ENCODE measurements around the gene NDUFS7.

Gene NDUFS7

DNA sequence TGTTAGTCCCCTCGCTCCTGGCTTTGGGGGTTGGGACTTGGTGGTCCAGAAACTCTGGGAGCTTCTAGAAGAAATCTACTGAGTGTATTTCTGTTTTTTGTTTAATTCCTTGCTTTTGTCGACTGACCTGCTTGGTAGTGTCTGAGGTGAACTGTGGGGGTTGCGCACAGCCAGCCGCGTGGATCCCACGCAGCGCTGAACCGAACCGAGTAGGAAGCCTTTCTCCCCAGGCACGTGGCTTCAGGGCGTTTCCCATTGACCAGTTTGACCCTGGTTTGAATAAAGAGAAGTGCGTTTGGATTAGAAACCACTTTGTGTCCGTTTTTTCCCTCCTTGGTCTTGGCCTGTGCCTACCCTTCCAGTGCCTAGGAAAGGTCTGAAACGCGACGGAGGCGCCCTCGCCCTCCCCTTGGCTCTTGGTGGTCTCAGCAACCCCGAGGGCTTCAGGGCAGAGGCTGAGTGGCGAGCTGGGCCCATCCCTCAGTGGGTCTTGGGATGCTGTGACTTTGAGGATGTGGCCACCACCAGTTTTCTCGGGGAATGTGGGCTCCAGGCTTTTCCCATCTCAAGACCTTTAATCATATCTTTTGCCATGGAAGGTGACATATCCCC lies 51.8 kb downstream of the NDUFS7 start:
- no peak for TF ChIP-seq ZFX (IDR thresholded peaks at IDR 0.05)
- TF ChIP-seq, protein P1, sequence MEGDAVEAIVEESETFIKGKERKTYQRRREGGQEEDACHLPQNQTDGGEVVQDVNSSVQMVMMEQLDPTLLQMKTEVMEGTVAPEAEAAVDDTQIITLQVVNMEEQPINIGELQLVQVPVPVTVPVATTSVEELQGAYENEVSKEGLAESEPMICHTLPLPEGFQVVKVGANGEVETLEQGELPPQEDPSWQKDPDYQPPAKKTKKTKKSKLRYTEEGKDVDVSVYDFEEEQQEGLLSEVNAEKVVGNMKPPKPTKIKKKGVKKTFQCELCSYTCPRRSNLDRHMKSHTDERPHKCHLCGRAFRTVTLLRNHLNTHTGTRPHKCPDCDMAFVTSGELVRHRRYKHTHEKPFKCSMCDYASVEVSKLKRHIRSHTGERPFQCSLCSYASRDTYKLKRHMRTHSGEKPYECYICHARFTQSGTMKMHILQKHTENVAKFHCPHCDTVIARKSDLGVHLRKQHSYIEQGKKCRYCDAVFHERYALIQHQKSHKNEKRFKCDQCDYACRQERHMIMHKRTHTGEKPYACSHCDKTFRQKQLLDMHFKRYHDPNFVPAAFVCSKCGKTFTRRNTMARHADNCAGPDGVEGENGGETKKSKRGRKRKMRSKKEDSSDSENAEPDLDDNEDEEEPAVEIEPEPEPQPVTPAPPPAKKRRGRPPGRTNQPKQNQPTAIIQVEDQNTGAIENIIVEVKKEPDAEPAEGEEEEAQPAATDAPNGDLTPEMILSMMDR (conservative IDR thresholded peaks at IDR 0.05) = no peak

DNA sequence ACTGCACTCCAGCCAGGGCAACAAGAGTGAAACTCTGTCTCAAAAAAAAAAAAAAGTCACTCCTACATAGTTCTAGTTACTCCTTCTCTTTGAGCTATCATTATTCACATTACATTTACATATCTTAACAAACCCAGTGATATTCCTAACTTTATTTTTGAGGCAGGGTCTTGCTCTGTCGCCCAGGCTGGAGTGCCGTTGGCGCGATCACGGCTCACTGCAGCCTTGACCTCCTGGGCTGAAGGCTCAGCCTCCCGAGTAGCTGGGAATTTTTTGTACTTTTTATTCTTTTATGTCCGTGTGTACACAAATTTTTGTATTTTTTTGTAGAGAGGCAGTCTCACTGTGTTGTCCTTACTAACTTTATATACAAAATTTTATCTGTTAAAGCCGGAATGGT lies 53.9 kb downstream of the NDUFS7 start:
- TF ChIP-seq, protein P1 (conservative IDR thresholded peaks at IDR 0.05) = no peak
- no peak for TF ChIP-seq ZFX (IDR thresholded peaks at IDR 0.05)
- peak overlapping the region; percentile 98 for H3K27ac ChIP-seq

More for the DNA sequence above, 51.8 kb downstream of the NDUFS7 start:
- H3K27ac ChIP-seq = no peak overlapping the region

DNA sequence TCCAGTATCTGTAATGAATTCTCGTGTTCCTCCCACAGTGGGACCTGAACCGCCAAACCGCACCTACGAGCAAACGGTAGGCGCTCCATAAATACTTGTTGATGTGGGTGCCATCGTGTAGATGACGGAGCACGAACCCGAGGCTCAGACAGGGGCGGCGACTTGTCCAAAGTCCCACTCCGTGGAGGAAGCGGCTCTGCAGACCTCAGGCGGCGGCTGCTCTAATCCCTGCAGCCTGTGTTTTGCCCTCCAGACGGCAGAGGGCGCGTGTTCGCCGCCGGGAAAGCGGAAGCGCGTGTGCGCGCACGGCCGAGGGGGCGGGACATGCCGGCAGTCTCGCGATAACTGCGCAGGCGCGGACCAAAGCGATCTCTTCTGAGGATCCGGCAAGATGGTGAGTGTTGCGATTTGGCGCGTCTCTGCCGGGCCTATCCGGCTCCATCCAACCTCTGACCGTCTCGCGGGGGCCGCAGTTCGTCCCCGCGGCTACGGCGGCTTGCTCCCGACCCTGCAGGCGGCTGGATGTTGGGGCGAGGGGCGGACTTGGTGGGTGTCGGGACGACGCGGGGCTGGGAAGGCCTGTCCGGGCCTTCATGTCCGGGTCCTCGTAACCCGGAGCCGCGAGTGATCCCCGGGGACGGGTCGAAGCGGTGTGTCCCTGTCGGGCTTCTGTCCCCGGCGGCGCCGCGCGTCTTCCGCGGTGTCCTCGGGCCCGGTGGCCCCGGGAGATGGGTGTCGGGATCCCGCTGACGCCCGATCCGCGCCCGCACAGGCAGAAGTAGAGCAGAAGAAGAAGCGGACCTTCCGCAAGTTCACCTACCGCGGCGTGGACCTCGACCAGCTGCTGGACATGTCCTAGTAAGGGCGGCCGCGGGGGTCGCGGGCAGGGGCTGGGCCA lies 54.6 kb downstream of the NDUFS7 start, which contains the start of gene RPS15:
RPS15 (plus strand) TSS at position 362 of the 898 bp plus-strand sequence; CDS start at position 392, 30 bp downstream.
- TF ChIP-seq ZFX (IDR thresholded peaks at IDR 0.05) = peak; percentile 98
- TF ChIP-seq, protein P1 (conservative IDR thresholded peaks at IDR 0.05) = peak; percentile 99
- peak within 1 kb of the TSS; percentile 98 for H3K27ac ChIP-seq

DNA sequence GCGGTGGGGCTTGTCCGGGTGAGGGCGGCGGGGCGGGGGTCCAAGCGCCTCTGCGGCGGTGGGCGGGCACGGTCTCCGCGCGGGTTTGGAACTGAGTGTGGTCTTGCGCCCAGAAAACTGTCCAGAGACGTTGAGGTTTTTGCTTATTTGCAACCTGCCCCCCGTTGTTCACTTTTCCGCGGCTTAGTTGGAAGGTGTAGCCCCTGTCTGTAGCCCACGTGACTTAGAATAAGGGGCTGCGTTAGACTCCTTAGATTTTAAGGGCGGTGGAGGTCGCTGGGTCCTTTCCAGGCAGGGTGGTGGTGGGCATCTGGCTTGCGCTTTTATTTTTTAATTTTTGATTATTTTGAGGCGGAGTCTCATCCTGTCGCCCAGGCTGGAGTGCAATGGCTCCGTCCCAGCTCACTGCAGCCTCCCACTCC lies 55.2 kb downstream of the NDUFS7 start:
- H3K27ac ChIP-seq = peak overlapping the region; percentile 98
- no peak for TF ChIP-seq ZFX (IDR thresholded peaks at IDR 0.05)
- TF ChIP-seq, protein P1 (conservative IDR thresholded peaks at IDR 0.05) = no peak

DNA sequence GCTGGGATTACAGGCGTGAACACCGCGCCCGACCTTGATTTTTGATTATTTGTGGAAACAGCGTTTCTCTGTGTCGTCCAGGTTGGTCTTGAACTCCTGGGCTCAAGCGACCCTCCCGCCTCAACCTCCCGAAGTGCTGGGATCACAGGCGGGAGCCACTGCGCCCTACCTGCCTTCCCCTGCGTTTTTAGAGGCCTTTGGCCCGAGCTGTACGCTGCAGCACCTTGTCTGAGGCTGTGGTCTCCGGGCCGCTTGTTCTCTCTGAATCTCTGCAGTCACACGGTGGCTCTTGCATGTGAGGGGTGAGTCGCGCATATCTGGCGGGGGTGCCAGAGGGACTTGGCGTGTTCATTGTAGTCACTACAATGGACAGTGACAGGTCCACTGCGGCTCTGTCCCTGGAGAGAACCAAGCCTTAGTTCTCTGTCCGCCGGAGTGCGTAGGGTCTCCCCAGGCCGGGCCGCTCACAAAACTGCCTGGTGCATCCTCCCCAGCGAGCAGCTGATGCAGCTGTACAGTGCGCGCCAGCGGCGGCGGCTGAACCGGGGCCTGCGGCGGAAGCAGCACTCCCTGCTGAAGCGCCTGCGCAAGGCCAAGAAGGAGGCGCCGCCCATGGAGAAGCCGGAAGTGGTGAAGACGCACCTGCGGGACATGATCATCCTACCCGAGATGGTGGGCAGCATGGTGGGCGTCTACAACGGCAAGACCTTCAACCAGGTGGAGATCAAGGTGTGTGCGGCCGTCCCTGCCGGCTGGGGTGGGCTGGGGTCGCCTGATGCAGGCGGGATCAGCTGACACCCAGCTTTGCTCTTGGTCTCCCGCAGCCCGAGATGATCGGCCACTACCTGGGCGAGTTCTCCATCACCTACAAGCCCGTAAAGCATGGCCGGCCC lies 56.1 kb downstream of the NDUFS7 start:
- 0 out of 2 replicates have a peak, but pooled peaks have one; percentile 19 for TF ChIP-seq ZFX (IDR thresholded peaks at IDR 0.05)
- H3K27ac ChIP-seq = peak overlapping the region; percentile 98

DNA sequence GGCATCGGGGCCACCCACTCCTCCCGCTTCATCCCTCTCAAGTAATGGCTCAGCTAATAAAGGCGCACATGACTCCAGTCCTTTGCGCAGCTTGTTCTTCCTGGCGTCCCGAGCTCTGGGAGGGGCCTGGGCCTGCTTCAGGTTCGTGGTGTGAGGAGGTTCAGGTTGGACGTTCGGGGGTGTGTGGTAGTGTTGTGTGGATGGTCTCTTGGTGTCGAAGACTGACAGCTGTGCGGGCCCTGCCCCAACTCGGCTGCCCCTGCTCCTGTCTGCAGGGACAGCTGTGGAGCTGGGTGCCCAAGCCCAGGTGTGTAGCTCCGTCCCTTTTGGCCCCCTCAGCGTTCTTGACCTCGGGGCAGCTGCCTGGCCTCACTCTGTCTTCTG lies 56.7 kb downstream of the NDUFS7 start:
- TF ChIP-seq, protein P1 (conservative IDR thresholded peaks at IDR 0.05) = no peak
- no peak for TF ChIP-seq ZFX (IDR thresholded peaks at IDR 0.05)
- H3K27ac ChIP-seq = peak overlapping the region; percentile 98

DNA sequence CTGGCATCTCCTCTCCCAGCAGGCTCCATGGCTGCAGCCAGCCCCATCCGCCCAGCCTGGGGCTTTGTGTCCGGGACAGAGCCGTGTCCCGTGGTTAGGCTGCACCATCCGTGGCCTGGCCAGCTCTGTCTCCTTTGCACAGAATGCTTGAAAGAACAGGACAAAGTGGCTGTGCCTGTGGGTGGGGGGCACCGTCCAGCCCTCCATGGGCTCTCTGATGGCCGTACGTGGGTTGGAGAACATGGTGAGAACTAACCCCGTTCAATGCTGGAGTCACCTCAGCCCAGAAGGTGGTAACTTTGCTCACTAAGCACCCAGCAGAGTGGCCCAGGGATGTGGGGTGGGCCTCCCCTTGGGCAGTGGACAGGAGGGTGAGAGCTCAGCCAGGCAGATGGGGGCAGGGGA lies 57.3 kb downstream of the NDUFS7 start:
- TF ChIP-seq, protein P1 (conservative IDR thresholded peaks at IDR 0.05) = no peak
- no peak for TF ChIP-seq ZFX (IDR thresholded peaks at IDR 0.05)

More for the DNA sequence above, 57.3 kb downstream of the NDUFS7 start:
- H3K27ac ChIP-seq = peak overlapping the region; percentile 98
